HG03039 (cell line): ENCODE results near the gene SORCS2.

Source experiments
- ATAC-seq: cut with Tn5 transposase; IDR thresholded peaks from one replicate; pipeline ENCODE4 v1.9.1; 2021; ENCODE audit warnings: mild to moderate bottlenecking, moderate library complexity; ENCODE audit not compliant: unreplicated experiment

The SORCS2 gene

GRCh38 chr4:7790023-7790422 lies 597.7 kb downstream of the SORCS2 start:
- no peak for ATAC-seq

- ATAC-seq, result no peak
These were observed 598.7 kb downstream of the SORCS2 start for GRCh38 chr4:7790999-7791398.
